Measurements from ENCODE around the gene WDR53.
"Not testable (repeated sequence)": the region's sequence is repeated elsewhere in the genome, so short reads cannot be mapped to it uniquely, and the experiment has no call there.

The WDR53 gene

GRCh38 chr3:196517919-196518318 lies 50.4 kb downstream of the WDR53 start:
- DNase-seq (ENCODE audit: low spot score), result no peak

GRCh38 chr3:196517162-196517800 lies 51.1 kb downstream of the WDR53 start:
- DNase-seq (ENCODE audit: low spot score), result no peak

GRCh38 chr3:196514913-196515621 lies 53.3 kb downstream of the WDR53 start, which contains the start of gene SMCO1:
SMCO1 (minus strand) TSS chr3:196515346; CDS start chr3:196515209, 137 bp downstream.
- no peak for DNase-seq (ENCODE audit: low spot score)

GRCh38 chr3:196514350-196514716 lies 54.0 kb downstream of the WDR53 start:
- DNase-seq (ENCODE audit: low spot score), result no peak

- no peak for DNase-seq (ENCODE audit: low spot score)
Measured at GRCh38 chr3:196513697-196514349, 54.5 kb downstream of the WDR53 start.

GRCh38 chr3:196511646-196512425 lies 56.5 kb downstream of the WDR53 start:
- DNase-seq (ENCODE audit: low spot score), result not testable (repeated sequence)

- not testable (repeated sequence) for DNase-seq (ENCODE audit: low spot score)
Measured at GRCh38 chr3:196511108-196511507, 57.2 kb downstream of the WDR53 start.

- no peak for DNase-seq (ENCODE audit: low spot score)
Measured at GRCh38 chr3:196506687-196507086, 61.7 kb downstream of the WDR53 start.

- DNase-seq (ENCODE audit: low spot score), result no peak
Measured at GRCh38 chr3:196504556-196504955, 63.8 kb downstream of the WDR53 start.

Measured in hepatic stellate cell (primary cell).